ENCODE data around the gene SLC39A11.

DNA sequence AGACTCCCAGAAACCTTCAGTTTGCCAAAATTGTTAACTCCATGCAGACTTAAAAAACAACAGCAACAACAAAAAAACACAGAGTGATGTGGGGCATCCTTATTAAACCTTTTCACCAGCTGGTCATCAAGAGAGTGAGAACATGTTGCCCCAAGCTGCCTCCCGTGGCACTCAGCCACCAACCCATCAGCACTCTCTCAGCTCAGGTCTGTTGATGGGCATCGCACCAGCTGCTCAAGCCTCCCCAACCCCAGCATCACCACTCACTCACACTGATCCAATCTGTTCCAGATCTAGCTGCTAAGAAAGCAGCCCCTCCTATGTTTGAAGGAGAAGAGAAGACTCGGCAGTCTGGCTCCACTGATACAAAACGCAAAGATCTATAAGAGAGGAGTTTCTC is 46.8 kb downstream of the SLC39A11 start:
- TF ChIP-seq CTCF (IDR thresholded peaks at IDR 0.05): no peak
- no peak for TF ChIP-seq EZH2phosphoT487 (IDR thresholded peaks at IDR 0.05)
